ENCODE results near the gene TROAP. TPM values are rescaled to one million over a fixed set of nuclear protein-coding genes. Genes with fewer than 3 reads are reported as not detected.
A peak's percentile ranks its signal among the peaks of the same experiment; 100 is the strongest.

Gene TROAP
- total and polyA plus RNA-seq, 2 donors (not counting 1 experiment from before 2014, with no cell fraction given): 0.88 to 1.0 TPM

DNA sequence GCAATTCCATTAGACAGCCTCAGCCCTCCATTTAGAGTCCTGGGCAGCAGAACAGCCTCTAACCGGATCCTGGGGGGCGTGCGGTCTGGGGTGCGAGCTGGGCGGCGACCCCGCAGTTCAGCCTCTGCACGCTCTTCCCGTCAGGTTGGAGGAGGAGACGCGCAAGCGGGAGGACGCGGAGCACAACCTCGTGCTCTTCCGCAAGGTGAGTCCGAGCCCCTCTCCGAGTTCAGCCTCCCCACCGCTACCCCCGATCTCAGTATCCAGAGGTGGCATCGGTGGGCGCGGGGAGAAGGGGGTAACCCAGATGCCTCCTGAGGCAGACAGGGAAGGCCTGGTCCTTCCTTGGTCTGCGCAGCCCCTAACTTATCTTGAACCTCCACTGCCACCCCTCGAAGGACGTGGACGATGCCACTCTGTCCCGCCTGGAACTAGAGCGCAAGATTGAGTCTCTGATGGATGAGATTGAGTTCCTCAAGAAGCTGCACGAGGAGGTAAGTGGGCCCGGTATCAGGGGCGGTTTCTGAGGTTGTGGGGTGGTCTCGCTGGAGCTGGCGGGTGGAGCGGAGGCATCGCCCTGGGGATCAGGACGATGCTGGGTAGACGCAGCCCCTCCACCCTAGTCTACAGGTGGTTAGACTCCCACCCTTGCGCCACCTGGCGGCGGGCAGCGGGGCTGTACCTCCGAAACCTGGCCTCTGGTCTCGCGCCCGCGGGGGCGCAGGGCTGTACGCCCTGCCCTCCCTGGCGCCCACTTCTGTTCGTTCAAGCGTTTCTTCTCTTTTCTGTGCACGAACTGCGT, 26.8 kb upstream of the TROAP start:
- H3K27ac ChIP-seq (ENCODE audit: low read length in 2 of 2): no peak overlapping the region
- 24% methylated on average over 49 of the region's 54 CpGs for WGBS (ENCODE audit: insufficient coverage)
- POLR2A ChIA-PET: interaction anchor here (0.6 to 1.5 kb wide), 2 partner anchors 16 to 31 kb away, joined by 3 to 7 read pairs; partner anchors contain the start of gene TUBA1C
- H3K4me1 ChIP-seq (ENCODE audit: control insufficient read depth in 2 of 2, insufficient read depth in 2 of 2, low read length in 2 of 2): peaks cover 30 to 40% of the 10 kb centered on the region in 2 donors
- peak overlapping the region; percentile 68 for H2AFZ ChIP-seq (ENCODE audit: insufficient read depth, low read depth, low read length, poor library complexity, severe bottlenecking)
- H3K4me3 Mint-ChIP-seq: peak overlapping the region; percentile 79
- H3K9ac ChIP-seq (ENCODE audit: low read length): peak overlapping the region; percentile 51
- no peaks in the 10 kb centered on the region for H3K79me2 ChIP-seq (ENCODE audit: control insufficient read depth, insufficient read depth, low read length)
- H3K9me3 Mint-ChIP-seq (ENCODE audit: insufficient read depth): no peaks in the 10 kb centered on the region
- DNase-seq: peak; percentile 79
- H3K27me3 Mint-ChIP-seq: peaks cover 48% of the 10 kb centered on the region
- peak overlapping the region; percentile 81 for H3K4me2 ChIP-seq (replicated peaks; ENCODE audit: low read depth, low read length, poor library complexity, severe bottlenecking)
- H3K36me3 ChIP-seq (replicated peaks in 1 of 2; ENCODE audit: control extremely low read depth in 1 of 2, control insufficient read depth in 1 of 2, extremely low read depth in 1 of 2, insufficient read depth in 2 of 2, low read length in 1 of 2): no peaks in the 10 kb centered on the region
- peak; percentile 62 for ATAC-seq (ENCODE audit: low read depth)
- CTCF ChIA-PET: interaction anchor here (0.6 to 13.4 kb wide), 12 partner anchors 9 to 232 kb away, joined by 3 to 125 read pairs (median 4); partner anchors contain the start of genes C1QL4, DNAJC22 and TROAP
- H3K4me1 Mint-ChIP-seq: peaks cover 27% of the 10 kb centered on the region
- H3K4me3 ChIP-seq (ENCODE audit: control extremely low read depth in 1 of 5, extremely low read depth in 1 of 5, insufficient read depth in 1 of 5, low read depth in 2 of 5, low read length in 4 of 5): peak overlapping the region in 3 of 5 experiments; percentile 24 to 42 (median 29)
- intact Hi-C loops (cut with micrococcal nuclease): loop anchor here (1.0 kb wide), 1 partner anchor 8 kb away; no protein-coding TSS in a partner anchor
- peaks cover 0 to 18% (median 0%) of the 10 kb centered on the region in 3 donors for H3K9me3 ChIP-seq (ENCODE audit: control extremely low read depth in 1 of 3, control insufficient read depth in 2 of 3, insufficient read depth in 1 of 3, low read length in 2 of 3)
- peaks cover 0 to 67% (median 34%) of the 10 kb centered on the region in 4 experiments for H3K27me3 ChIP-seq (replicated peaks in 1 of 4; ENCODE audit: control extremely low read depth in 1 of 4, control insufficient read depth in 3 of 4, insufficient read depth in 4 of 4, low read length in 3 of 4)
- no peak overlapping the region for H3K27ac Mint-ChIP-seq
- TF ChIP-seq CTCF (IDR thresholded peaks at IDR 0.05): peak; percentile 80
- TF ChIP-seq EZH2 (IDR thresholded peaks at IDR 0.05; ENCODE audit: borderline replicate concordance, insufficient read depth, low read depth, low read length, poor library complexity, severe bottlenecking): no peak
- no peaks in the 10 kb centered on the region for H4K20me1 ChIP-seq (ENCODE audit: control insufficient read depth, insufficient read depth, low read length, poor library complexity, severe bottlenecking)
